ENCODE data around the gene ZNF813. TPM values are rescaled to one million over a fixed set of nuclear protein-coding genes. Genes with fewer than 3 reads are reported as not detected.

Gene ZNF813
- total and polyA plus RNA-seq, 10 donors = 1.1 to 7.5 (median 4.4) TPM

GRCh38 chr19:53520163-53520546 lies 52.6 kb downstream of the ZNF813 start:
- Histone ChIP-seq H3K27ac (peak overlapping the region; percentile 78 to 90 (median 84)), H3K4me3 (peak overlapping the region; percentile 51 to 76 (median 59)), H3K9me3 (peaks cover 0 to 62% (median 27%) of the 10 kb centered on the region in 8 donors), H3K27me3 (replicated peaks in 1 of 7) (no peaks in the 10 kb centered on the region), H3K4me1 (peaks cover 4 to 17% (median 14%) of the 10 kb centered on the region in 6 donors), H3K36me3 (no peaks in the 10 kb centered on the region)
- no peak for DNase-seq
- TF ChIP-seq POLR2A (IDR thresholded peaks at IDR 0.05) = no peak
- TF ChIP-seq POLR2AphosphoS5 (IDR thresholded peaks at IDR 0.05) = no peak
- no peak for TF ChIP-seq CTCF (IDR thresholded peaks at IDR 0.05 in 8 of 11, conservative IDR thresholded peaks at IDR 0.05 in 3 of 11)
- intact Hi-C loops (cut with DNase I; ENCODE audit: low total_unique reads) = no loop called here
- WGBS, 5 donors = 66 to 81% (median 71%) methylated on average over 12 to 13 of the region's 13 CpGs

- H3K36me3 ChIP-seq = peaks cover 0 to 4% (median 0%) of the 10 kb centered on the region in 6 donors
- peaks cover 4 to 17% (median 14%) of the 10 kb centered on the region in 6 donors for H3K4me1 ChIP-seq
- peak overlapping the region; percentile 51 to 76 (median 59) for H3K4me3 ChIP-seq
- DNase-seq = peak; percentile 95
- H3K27ac ChIP-seq = peak overlapping the region; percentile 78 to 90 (median 84)
- no peaks in the 10 kb centered on the region for H3K27me3 ChIP-seq (replicated peaks in 1 of 7)
- intact Hi-C loops (cut with DNase I; ENCODE audit: low total_unique reads) = no loop called here
- H3K9me3 ChIP-seq = peaks cover 0 to 68% (median 33%) of the 10 kb centered on the region in 8 donors
- 1 to 2% (median 2%) methylated on average over 38 to 46 of the region's 46 CpGs for WGBS, 5 donors
- TF ChIP-seq CTCF (IDR thresholded peaks at IDR 0.05 in 8 of 11, conservative IDR thresholded peaks at IDR 0.05 in 3 of 11) (no peak), POLR2AphosphoS5 (IDR thresholded peaks at IDR 0.05) (peak; percentile 76 to 90 (median 84))
Observed at GRCh38 chr19:53520547-53521372, 53.2 kb downstream of the ZNF813 start.

GRCh38 chr19:53521373-53522202 lies 54.1 kb downstream of the ZNF813 start:
- 21 to 30% (median 22%) methylated on average over 23 to 33 of the region's 33 CpGs for WGBS, 5 donors
- H3K27ac ChIP-seq = peak overlapping the region in 4 of 8 donors; percentile 81 to 90 (median 86)
- no peaks in the 10 kb centered on the region for H3K27me3 ChIP-seq (replicated peaks in 1 of 7)
- H3K36me3 ChIP-seq = peaks cover 0 to 10% (median 0%) of the 10 kb centered on the region in 6 donors
- TF ChIP-seq POLR2AphosphoS5 (IDR thresholded peaks at IDR 0.05) (no peak), POLR2A (IDR thresholded peaks at IDR 0.05) (no peak), CTCF (IDR thresholded peaks at IDR 0.05 in 8 of 11, conservative IDR thresholded peaks at IDR 0.05 in 3 of 11) (no peak)
- peaks cover 0 to 76% (median 41%) of the 10 kb centered on the region in 8 donors for H3K9me3 ChIP-seq
- H3K4me1 ChIP-seq = peaks cover 4 to 17% (median 14%) of the 10 kb centered on the region in 6 donors
- intact Hi-C loops (cut with DNase I; ENCODE audit: low total_unique reads) = no loop called here
- H3K4me3 ChIP-seq = peak overlapping the region; percentile 51 to 76 (median 59)
- no peak for DNase-seq

All from spleen (tissue), 11 donors.